Esophagus muscularis mucosa (tissue), 3 donors: ENCODE data around the gene TMEM60.

ENCODE experiments used
- CTCF ChIP-seq, 3 experiments: fragments of 200-600 bp in 2 of 3; fragments of 450-650 bp in 1 of 3; sonication (generic) in 2 of 3; IDR thresholded peaks; one replicate each; pipeline ENCODE4 v1.5.1; 2017 to 2019; ENCODE audit warnings: antibody characterized with exemption in 3 of 3, mild to moderate bottlenecking in 2 of 3, moderate library complexity in 1 of 3
- POLR2A ChIP-seq: fragments of 450-650 bp; IDR thresholded peaks from one replicate; pipeline ENCODE4 v1.6.1; 2017; ENCODE audit warnings: antibody characterized with exemption, moderate library complexity, mild to moderate bottlenecking, low read depth
- POLR2AphosphoS5 ChIP-seq, 2 donors: sonication (generic); formaldehyde crosslinking; IDR thresholded peaks; one replicate each; pipeline ENCODE4 v1.6.1; 2017; ENCODE audit warnings: antibody characterized with exemption in 2 of 2

DNA sequence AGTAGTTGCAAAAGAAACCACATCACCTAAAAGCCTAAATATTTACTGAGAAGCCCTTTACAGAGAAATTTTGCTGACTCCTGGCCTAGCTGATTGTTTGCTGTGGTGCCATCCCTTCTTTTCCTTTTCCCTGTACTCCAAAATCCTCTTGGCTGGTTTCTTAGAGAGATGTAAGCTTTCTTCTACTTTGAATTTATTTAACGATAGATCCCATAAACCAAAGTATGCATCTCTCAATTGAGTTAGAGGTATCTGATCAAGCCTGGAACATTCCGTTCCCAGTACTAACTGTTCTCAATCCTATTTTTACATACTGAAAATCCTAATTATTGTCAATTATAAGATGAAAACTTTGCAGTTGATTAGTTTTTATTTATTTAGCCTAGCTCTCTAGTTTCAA lies 6.3 kb downstream of the TMEM60 start:
- no peak for TF ChIP-seq CTCF (IDR thresholded peaks at IDR 0.05)
- TF ChIP-seq POLR2A = no peak
- no peak for TF ChIP-seq POLR2AphosphoS5 (IDR thresholded peaks at IDR 0.05)
